G401 (cell line): ENCODE data around the gene ST3GAL3. TPM values are rescaled to one million over a fixed set of nuclear protein-coding genes. Genes with fewer than 3 reads are reported as not detected.
"Not testable (repeated sequence)": the region's sequence is repeated elsewhere in the genome, so short reads cannot be mapped to it uniquely, and the experiment has no call there.

Source experiments
- DNase-seq: peaks from one replicate; pipeline ENCODE4 v3.0.0-alpha.2; 2015; ENCODE audit warnings: low spot score
- in situ Hi-C: cut with HindIII; loops from 2 replicates; pipeline ENCODE4 v1.10.0; 2016; ENCODE audit warnings: low sequenced_read_pairs, mixed read lengths
- total RNA-seq: library from RNA; depleted of rRNA; stranded (reverse); fragments of >200 nt; shearing (Covaris generic); gene quantifications from 2 replicates; pipeline ENCODE4 v1.2.3, GENCODE V29; 2014

ST3GAL3 gene
- total RNA-seq, 1 experiment from 2014 or later = 15.7 TPM

DNA sequence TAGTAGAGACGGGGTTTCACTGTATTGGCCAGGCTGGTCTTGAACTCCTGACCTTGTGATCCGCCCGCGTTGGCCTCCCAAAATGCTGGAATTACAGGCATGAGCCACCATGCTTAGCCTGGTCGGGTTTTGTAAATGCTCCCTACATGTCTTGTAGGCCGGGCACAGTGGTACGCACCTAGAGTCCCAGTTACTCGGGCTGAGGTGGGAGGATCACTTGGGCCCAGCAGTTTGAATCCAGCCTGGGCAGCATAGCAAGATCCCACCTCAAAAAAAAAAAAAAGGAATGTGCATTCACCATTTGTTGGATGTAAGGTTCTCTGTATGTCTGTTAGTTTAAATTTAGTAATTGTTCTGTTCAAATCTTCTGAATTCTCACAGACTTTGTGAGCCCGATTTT lies 95.8 kb downstream of the ST3GAL3 start:
- DNase-seq = no peak
- in situ Hi-C loops = no loop called here

DNA sequence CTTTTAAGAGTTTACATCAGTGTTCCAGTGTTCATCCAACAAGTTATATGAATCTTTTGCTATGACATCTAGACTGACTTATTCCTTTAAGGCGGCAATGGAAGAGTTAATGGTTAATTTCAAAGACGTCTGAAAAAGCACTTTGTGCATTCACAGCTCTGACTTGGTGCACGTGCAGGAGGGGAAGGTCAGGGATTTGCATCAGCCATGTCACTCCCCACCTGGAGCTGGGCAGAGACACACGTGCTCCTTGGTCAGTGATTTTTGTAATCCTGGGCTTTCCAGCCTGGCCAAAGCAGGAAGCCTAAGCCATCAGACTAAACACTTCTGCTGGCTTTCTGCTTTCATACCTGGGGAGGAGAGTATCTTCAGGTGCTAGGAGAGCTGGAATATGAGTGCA lies 96.3 kb downstream of the ST3GAL3 start:
- in situ Hi-C loops = no loop called here
- no peak for DNase-seq

DNA sequence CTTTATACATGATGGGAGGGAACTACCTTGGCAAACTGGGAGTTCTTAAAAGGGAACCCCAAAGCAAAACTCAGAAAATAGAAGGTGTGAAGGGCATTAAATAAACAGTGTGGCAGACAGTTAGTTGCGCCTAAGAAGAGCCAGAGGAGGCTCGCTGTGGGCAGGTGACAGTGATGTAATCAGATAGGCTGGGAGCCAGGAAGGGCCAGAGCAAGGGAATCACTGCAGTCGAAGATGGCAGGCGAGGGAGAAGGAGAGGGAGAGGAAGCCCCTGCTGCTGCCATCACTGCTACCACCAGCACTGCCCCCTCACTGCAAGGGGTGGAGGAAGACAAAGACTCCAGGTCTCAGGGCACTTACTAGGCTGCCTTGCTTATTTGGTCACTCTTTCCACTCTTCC lies 97.2 kb downstream of the ST3GAL3 start:
- DNase-seq = no peak
- in situ Hi-C loops = no loop called here

DNA sequence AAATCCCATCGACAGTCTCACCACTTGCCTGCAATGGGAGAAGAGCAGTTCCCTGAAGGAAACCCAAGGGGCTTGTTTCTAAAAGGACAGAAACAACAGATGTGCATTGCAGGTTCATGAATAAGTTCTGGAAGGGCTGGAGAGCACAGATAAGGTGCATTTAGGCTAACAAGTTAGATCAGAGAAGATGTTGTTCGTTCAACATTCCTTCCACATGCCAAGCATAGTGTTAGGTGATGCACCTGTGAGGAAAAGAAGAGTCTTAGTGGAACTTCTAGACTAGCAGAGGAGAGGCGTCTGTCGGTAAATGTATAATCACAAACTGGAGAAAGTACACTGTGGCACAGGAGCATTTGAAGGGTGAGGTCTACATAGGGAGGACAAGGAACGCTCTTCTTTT lies 98.0 kb downstream of the ST3GAL3 start:
- no peak for DNase-seq
- in situ Hi-C loops = no loop called here

DNA sequence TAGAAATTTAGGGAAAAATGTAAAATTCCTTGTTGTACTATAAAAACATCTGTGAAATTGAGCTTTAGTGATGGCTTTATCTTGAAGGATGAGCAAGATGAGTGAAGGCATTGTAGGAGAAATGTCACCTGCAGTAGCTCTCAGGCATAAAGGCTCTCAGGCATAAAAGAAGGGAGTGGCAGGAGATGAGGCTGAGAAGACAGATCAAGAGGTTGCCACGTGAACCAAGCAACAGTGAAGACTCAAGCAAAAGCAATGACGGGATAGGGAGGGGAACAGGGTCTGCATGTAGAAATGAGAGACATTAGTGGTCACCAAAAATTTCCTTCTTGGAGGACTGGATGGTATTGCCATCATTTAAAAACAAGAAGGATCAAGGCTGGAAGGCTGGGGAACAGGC lies 98.8 kb downstream of the ST3GAL3 start:
- in situ Hi-C loops = no loop called here
- DNase-seq = no peak

DNA sequence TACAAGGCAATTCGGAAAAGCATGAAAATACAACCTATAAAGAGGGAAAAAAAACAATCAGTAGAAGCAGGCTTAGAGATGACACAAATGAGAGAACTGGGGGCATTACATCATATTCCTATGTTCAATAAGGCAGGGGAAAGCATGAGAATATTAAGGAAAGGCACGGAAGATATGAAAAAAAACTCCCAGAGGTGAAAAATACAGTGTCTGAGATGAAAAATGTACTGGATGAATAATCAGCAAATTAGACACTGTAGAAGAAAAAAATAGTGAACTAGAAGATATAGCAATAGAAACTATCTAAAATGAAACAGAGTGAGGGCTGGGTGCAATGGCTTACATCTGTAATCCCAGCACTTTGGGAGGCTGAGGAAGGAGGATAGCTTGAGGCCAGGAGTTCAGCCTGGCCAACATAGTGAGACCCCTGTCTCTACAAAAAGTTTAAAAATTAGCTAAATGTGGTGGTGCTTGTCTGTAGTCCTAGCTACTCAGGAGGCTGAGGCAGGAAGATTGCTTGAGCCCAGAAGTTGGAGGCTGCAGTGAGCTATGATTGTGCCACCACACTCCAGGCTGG lies 101.8 kb downstream of the ST3GAL3 start:
- in situ Hi-C loops = no loop called here
- DNase-seq = no peak

DNA sequence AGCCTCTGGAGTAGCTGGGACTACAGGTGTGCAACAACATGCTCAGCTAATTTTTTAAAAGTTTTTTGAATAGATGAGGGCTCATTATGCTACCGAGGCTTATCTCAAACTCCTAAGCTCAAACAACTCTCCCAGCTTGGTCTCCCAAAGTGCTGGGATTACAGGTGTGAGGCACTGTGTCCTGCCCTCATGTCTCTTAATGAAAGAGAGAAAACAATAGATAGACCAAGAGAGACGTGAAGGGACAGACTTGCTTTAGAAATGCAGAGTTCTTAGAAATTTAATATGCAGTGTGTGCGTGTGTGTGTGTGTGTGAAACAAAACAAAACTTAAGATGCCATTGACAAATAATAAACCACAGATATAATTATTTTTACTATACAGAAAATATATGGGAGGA lies 105.2 kb downstream of the ST3GAL3 start:
- in situ Hi-C loops = no loop called here
- DNase-seq = no peak

DNA sequence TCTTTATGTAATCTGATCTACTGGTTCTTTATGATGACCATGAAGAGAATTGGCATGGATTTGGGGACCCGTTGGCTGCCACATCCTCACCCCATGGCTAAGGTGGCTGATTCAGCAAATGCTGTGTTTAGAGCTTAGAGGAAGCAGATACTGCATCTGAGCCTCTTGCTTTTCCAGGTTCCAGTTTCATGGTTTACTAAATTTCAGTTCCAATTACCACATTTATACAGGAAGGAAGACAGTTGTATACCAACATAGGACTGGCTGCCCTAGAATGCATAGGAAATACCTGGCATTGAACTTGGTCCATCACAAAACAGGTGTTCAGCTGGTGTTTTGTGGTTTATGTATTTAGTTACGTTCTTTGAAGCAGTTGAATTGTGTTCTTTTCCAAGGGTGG lies 107.1 kb downstream of the ST3GAL3 start:
- in situ Hi-C loops = no loop called here
- DNase-seq = no peak

DNA sequence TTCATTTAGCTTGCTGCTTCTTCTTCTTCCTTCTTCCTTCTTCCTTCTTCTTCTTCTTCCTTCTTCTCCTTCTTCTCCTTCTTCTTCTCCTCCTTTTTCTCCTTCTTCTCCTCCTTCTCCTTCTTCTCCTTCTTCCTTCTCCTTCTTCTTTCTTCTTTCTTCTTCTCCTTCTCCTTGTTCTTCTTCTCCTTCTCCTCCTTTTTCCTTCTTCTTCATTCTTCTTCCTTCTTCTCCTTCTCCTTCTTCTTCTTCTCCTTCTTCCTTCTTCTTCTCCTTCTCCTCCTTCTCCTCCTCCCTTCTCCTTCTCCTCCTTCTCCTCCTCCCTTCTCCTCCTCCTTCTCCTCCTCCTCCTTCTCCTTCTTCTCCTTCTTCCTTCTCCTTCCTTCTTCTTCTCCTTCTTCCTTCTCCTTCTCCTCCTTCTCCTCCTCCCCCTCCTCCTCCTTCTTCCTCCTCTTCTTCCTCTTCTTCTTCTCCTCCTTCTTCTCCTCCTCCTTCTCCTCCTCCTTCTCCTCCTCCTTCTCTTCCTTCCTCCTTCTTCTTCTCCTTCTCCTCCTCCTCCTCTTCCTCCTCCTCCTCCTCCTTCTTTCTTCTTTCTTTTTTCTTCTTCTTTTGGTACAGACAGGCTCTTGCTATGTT lies 110.1 kb downstream of the ST3GAL3 start:
- no peak for DNase-seq
- in situ Hi-C loops = no loop called here

DNA sequence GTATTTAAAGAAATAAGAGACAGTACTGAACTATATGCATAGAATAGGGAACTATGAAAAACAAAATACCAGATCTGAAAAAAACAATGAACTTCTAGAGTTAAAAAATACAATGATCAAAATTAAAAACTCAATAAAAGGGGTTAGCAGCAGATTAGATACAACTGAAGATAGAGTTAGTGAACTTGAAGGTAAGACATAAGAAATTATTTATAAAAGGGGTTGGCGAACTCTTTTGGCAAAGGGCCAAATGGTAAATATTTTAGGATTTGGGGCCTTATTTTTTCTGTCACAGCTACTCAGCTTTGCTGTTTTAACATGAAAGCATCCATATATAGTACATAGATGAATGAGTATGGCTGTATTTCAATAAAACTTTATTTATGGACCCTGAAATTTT lies 111.4 kb downstream of the ST3GAL3 start:
- in situ Hi-C loops = no loop called here
- no peak for DNase-seq

DNA sequence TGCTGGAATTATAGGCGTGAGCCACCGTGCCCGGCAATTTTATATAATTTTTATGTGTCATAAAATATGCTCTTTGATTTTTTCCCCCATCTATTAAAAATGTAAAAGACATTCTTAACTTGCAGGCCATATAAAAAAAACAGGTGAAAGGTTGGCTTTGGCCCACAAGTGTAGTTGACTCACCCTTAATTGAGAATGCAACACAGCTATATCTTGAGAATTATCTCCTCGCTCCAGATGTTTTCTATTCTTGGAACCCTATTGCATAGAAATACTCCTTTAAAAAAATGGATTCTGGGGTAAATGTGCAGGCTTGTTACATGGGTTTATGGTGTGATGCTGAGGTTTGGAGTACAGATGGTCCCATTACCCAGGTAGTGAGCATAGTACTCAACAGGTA lies 112.0 kb downstream of the ST3GAL3 start:
- in situ Hi-C loops = no loop called here
- DNase-seq = no peak

DNA sequence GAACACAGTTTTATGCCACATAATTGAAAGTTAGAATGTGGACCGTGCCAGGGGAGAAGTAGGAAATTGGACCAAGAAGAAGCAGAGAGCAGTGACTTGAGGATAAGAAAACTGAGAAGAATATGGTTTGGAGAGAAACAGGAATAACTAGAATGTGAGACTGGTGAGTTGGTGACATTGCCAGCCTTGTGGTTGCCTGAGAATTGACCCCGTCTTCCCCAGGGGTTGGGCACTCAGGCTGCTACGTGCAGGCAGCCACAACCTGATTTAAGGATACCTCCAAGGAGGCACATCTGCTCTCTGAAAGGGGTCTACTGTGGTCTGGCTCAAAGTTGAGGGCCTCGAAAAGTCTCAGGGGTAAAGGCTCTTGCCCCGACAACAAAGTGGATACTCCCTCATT lies 114.1 kb downstream of the ST3GAL3 start:
- in situ Hi-C loops = no loop called here

DNA sequence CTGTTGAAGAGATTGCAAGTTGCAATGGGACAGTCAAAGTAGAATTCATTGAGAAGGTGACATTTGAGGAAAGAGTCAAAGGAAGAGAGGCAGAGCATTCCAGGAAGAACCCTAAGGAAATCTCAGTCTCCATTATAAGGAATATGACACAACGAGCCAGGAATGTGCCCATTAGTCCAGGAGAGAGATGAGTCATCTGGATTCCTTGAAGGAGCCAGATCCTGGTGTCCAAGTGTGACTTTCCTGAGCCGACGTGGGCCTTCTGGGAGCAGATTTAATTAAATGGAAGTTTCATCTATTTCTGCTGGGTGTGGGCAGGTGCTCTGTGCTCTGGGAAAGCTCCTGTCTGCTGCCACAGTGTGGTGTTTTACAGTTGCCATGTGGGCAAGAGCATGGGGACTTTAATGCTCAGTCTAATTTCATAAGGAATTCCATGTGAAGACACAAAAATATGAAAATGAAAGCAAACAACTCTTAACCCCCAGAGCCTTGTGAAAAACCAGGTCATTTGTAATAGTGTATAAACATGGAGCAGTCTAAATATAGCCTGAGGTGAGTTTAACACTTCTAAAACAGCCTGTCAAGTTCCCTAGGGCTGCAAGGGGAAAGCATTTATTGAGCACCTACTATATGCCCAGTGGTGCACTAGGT lies 114.8 kb downstream of the ST3GAL3 start:
- in situ Hi-C loops = no loop called here
- no peak for DNase-seq

More for the DNA sequence above, 114.1 kb downstream of the ST3GAL3 start:
- DNase-seq = no peak

DNA sequence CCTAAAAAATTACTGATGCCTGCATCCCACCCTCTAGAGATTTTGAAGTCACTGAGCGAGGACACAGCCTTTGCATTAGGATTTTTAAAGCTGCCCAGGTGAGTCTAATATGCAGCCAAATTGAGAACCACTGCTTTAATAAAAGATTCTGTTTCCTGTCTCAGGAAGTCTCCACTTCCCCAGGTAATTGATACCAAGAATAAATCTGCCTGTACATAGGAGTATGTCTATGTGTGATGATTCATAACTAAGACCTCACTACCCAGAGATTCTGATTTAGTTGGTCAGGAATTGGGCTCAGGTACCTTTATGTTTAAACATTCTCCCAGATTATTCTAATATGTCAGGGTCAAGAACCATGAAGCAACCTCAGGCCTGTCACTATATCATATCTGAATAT lies 117.5 kb downstream of the ST3GAL3 start:
- in situ Hi-C loops = no loop called here
- no peak for DNase-seq

DNA sequence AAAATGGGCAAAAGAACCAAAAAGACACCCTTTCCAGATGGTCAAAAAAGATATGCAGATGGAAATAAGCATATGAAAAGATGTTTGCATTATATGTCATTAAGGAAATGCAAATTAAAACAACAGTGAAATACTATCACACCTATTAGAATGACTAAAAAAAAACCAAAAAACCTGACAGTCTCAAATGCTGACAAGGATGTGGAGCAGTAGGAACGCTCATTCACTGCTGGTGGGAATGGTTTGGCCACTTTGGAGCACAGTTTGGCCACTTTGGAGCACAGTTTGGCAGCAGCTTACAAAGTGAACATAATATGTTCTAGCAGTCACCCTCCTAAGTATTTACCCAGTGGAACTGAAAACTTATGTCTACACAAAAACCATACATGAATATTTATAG lies 121.2 kb downstream of the ST3GAL3 start:
- DNase-seq = no peak
- in situ Hi-C loops = no loop called here

DNA sequence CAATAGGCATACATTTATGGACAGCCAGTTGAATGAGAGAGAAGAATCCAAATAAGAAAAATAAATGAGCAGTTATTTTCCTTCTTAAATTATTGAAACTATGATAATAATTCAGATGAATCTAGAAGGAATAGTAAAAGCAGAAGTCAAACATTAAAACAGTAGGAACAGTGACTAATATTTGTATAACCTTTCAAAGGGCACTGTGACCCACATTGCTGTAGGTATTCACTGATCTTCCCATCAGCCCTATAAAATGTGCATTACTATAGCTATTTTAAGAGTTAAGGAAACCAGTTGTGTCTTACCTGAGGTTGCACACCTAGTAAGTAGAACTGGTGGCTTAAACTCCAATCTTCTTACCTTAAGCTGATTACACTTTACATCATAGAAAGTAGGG lies 123.5 kb downstream of the ST3GAL3 start:
- no peak for DNase-seq
- in situ Hi-C loops = no loop called here

DNA sequence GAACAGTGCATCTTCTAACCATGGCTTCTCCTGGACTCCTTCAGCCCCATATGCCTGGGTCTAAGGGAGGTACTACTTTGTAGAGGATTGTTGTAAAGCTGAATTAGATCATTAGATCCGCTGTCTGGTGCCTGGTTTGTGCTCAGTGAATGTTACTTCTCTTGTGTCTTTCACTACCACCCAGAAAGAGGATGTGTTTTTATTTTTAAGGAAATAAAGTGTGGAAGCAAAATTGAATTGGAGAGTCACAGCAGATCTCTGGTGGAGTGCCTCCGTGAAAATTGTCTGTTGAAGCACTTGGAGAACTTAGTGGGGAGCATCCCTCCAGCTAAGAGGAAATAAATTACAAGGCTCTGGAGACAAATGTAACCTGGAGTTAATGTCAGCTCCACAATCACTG lies 124.5 kb downstream of the ST3GAL3 start:
- no peak for DNase-seq
- in situ Hi-C loops = no loop called here

DNA sequence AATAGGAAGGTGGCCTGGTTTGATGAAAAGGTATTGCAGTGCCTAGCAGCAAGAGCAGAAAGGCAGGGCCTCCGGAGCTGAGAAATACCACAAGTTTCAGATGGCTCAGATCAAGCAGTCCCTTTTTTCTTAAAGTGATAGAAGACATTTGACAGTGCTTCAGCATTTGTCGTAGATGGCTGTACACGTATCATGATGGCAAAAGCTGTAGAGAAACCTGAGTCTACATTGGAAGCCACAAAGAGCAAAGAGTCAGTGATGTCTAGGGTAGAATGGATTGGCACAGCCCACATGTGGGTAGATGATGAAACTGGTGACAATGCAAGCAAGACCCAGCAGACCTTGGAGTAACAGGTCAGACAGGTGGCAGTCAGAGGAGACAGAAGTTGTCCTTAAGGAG lies 124.9 kb downstream of the ST3GAL3 start:
- in situ Hi-C loops = no loop called here
- no peak for DNase-seq

DNA sequence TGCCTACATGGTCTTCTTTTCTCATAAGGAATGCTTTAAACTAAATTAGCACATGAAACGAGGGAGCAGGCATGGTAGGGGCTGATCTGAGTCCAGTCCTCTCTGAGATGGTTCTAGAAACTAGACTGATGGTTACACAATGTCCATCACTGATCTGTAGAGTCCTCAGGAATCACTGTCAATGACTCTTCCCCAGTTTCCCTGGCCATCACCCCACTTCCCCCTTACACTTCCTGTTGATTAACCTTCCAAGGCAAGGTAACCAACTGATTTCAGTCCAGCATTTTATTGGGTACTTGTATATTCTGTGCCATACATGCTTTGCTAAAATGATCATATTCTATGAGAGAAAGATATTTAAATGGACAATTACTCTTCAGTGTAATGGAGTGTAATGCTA lies 125.7 kb downstream of the ST3GAL3 start:
- no peak for DNase-seq
- in situ Hi-C loops = no loop called here

DNA sequence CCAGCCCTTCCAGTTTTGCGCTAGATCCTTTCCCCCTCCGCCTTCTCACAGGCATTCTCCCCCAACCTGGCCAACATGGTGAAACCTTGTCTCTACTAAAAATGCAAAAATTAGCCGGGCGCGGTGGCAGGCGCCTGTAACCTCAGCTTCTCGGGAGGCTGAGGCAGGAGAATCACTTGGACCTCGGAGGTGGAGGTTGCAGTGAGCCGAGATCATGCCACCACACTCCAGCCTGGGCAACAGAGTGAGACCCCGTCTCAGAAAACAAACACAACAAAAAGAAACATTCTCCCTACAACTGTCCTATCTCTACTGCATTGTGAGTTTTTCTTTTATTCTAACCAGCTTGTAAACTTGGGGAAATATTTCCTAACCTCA lies 126.6 kb downstream of the ST3GAL3 start:
- DNase-seq, in situ Hi-C loops: not testable (repeated sequence)
